C4-2B (cell line): Measurements from ENCODE around the gene PDCD2L.

ENCODE experiments used
- H3K27ac ChIP-seq: fragments of 450-650 bp; 2 replicates; pipeline ENCODE4 v1.5.1; 2017
- CTCF ChIP-seq: fragments of 450-650 bp; conservative IDR thresholded peaks from 2 replicates; pipeline ENCODE4 v1.5.1; 2017; ENCODE audit warnings: mild to moderate bottlenecking
- ZFX ChIP-seq: fragments of 450-650 bp; IDR thresholded peaks from 2 replicates; pipeline ENCODE4 v1.6.1; 2017

PDCD2L gene

GRCh38 chr19:34428549-34429285, 24.5 kb downstream of the PDCD2L start:
- peak overlapping the region; percentile 93 for H3K27ac ChIP-seq

GRCh38 chr19:34429553-34429952, 25.4 kb downstream of the PDCD2L start:
- H3K27ac ChIP-seq, result no peak overlapping the region
- no peak for TF ChIP-seq ZFX
- no peak for TF ChIP-seq CTCF

More at GRCh38 chr19:34428549-34429285, 24.5 kb downstream of the PDCD2L start:
- TF ChIP-seq CTCF, result no peak
- peak; percentile 93 for TF ChIP-seq ZFX

GRCh38 chr19:34430738-34431625, 26.8 kb downstream of the PDCD2L start:
- peak; percentile 78 for TF ChIP-seq CTCF
- TF ChIP-seq ZFX, result no peak
- no peak overlapping the region for H3K27ac ChIP-seq

- H3K27ac ChIP-seq, result no peak overlapping the region
- TF ChIP-seq ZFX, result no peak
- TF ChIP-seq CTCF, result no peak
These were observed 27.6 kb downstream of the PDCD2L start for GRCh38 chr19:34431681-34432402.

- TF ChIP-seq CTCF (no peak), ZFX (no peak)
- H3K27ac ChIP-seq, result no peak overlapping the region
These were observed 28.6 kb downstream of the PDCD2L start for GRCh38 chr19:34432797-34433196.

GRCh38 chr19:34436716-34437115, 32.5 kb downstream of the PDCD2L start:
- no peak overlapping the region for H3K27ac ChIP-seq

More at GRCh38 chr19:34436716-34437115, 32.5 kb downstream of the PDCD2L start:
- TF ChIP-seq ZFX, result no peak
- no peak for TF ChIP-seq CTCF
